NCI-H2196 treated with DMSO at 0.1 percent for 48 hours (cell line): ENCODE data around the gene STRN3.
"Not testable (repeated sequence)": the region's sequence is repeated elsewhere in the genome, so short reads cannot be mapped to it uniquely, and the experiment has no call there.

Experiments used
- DNase-seq: peaks from one replicate; lab custom pipeline; 2025; ENCODE audit not compliant: unreplicated experiment; lab: John Stamatoyannopoulos, UW

The STRN3 gene

DNA sequence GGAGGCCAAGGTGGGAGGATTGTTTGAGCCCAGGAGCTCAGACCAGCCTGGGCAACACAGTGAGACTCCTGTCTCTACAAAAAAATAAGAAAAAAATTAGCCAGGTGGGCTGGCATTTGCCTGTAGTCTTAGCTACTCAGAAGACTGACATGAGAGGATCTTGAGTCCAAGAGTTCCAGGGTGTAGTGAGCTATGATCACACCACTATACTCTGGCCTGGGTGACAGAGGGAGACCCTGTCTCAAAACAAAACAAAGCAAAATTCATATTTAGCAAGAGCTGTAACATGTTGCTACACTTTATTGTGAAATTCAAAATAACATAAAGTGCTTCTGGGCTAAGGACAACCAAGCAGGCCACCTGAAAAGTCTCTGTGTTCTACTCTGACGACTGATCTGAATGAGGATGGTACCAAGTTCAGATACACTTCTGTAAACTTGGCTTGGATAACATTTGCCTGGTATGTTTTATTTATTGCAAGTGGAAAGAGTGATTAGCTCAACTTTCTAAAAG, 11.6 kb upstream of the STRN3 start:
- no peak for DNase-seq

DNA sequence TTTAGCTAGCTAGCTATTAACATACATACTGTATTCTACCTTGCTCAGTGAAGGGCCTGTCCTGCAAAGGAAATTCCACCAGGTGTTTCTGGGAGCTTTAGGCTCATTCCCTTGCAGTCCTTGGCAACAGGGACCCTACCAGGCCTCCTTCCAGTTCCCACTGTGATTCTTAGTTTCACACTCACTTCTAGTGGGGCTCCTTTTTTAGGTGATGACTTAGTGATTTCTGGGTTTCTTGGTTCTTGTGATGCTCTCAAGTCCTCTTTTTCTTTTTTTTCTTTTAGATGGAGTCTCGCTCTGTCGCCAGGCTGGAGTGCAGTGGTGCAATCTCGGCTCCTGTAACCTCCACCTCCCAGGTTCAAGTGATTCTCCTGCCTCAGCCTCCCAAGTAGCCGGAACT, 10.4 kb upstream of the STRN3 start:
- no peak for DNase-seq

- DNase-seq: no peak
Measured at GRCh38 chr14:31030469-31030868, 4.3 kb upstream of the STRN3 start.

GRCh38 chr14:31029016-31029970, 3.1 kb upstream of the STRN3 start:
- DNase-seq: no peak

- no peak for DNase-seq
Measured at GRCh38 chr14:31027847-31028246, 1.7 kb upstream of the STRN3 start.

GRCh38 chr14:31026450-31027235, 464 bp upstream of the STRN3 start:
- peak; percentile 89 for DNase-seq

GRCh38 chr14:31025367-31026076, 657 bp downstream of the STRN3 start, which contains the start of gene AP4S1:
Gene AP4S1, plus strand, starts transcription at chr14:31025649. Its CDS starts 40,548 bp downstream, at chr14:31066197.
- DNase-seq: no peak

DNA sequence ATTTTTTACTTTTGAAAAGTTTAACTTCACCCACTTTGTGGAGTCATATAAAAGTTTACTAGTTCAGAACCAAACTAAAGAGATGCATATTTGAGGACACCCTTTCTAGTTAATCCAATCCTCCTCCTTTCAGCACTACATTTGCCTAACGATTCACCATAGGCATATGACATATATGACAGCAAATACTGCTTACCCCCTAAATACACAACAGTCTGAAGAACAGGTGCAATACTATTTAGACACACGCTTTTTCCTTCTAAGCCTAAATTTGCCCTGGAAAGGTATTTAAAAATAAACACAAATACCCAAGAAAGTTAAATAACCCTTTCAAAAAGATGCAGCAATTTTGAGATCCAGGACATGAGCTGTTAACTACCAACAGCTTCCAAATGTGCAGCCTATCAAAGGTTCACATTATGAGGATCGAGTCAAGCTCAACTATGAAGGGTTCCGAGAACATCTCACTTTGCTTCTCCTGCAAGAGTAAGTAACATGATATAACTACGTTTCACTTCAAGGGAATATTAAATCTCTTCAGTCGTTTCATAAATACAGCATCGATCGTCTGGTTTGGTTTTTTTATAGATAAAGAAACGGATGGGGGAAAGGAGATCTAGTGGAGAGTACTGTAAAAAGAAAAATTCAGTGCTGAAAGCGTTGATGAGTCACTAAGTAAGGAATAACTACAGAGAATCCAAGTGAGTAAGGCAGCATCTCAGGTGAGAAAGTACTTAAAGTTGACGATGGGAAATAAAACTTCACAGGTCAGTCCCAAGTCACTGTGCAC, 1.4 kb downstream of the STRN3 start:
- DNase-seq: no peak

DNA sequence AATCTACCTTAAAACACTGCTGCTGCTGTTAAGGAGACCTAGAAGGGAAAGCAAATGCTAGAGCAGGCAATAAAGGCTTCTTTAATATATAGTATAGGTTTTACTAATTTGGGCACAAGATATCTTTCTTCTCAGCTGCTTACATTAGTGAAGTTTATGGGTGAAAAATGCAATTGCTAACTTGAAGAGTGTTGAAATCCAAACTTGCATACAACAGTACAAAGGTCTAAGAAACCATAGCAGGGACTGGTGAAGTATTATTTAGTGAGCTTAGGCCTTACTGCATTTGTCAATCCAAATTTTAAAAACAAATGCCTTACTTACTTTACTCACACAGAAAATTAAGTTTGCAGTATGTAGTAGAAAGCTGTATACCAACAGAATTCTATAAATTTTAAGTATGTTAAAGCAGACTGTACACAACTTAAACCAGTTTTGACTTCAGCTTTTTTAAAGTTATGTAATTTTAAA, 2.1 kb downstream of the STRN3 start:
- DNase-seq: no peak

DNA sequence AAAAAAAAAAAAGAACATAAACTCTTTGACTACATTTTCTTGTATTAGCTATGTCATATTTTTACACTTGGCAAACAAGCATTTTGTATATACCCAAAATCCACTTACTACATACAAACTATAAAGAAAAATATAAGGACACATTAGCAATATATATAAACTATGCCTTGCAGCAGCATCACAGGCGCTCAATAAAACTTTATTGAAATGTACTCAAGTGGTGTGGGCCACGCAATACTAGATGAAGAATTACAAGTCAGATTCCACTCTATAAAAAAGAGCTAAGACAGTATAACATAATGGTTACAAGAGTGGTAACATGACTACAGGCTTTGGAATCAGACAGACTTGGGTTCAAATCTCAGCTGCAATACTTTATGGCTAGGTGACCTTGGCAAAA, 3.8 kb downstream of the STRN3 start:
- no peak for DNase-seq

DNA sequence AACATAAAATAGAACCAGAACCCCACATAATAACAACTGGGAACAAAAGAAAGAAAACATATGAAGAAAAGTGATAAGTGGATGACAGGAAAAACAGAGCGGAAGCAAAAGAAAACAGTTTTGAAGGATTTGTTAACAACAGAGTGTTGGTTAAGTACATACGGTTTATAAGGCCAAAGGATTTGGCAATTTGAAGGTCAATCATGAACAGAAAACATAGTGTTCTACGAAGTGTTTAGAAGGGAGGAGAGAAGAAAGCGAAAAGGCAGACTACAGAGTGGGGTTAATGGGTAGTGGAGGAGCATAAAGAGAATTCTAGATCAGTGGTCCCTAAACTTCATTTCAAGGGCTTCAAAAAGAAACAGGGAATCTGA, 4.6 kb downstream of the STRN3 start:
- DNase-seq: no peak

GRCh38 chr14:31020834-31021575, 5.2 kb downstream of the STRN3 start:
- DNase-seq: no peak

- no peak for DNase-seq
Measured at GRCh38 chr14:31018057-31018645, 8.0 kb downstream of the STRN3 start.

GRCh38 chr14:31013841-31014240, 12.3 kb downstream of the STRN3 start:
- DNase-seq: no peak

GRCh38 chr14:31010935-31011334, 15.2 kb downstream of the STRN3 start:
- no peak for DNase-seq

GRCh38 chr14:31009836-31010574, 16.2 kb downstream of the STRN3 start:
- no peak for DNase-seq

GRCh38 chr14:31006703-31007102, 19.5 kb downstream of the STRN3 start:
- DNase-seq: no peak

DNA sequence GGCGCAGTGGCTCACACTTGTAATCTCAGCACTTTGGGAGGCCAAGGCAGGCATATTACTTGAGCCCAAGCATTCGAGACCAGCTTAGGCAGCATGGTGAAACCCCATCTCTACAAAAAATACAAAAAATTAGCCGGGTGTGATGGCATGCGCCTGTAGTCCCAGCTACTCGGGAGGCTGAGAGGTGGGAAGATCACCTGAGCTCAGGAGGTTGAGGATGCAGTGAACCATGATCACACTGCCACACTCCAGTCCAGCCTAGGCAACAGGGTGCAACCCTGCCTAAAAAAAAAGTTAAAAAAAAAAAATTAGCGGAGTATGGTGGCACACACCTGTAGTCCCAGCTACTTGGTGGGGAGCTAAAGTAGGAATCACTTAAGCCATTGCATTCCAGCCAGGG, 22.2 kb downstream of the STRN3 start:
- not testable (repeated sequence) for DNase-seq
